SH-SY5Y (cell line): ENCODE measurements around the gene RITA1.

ENCODE experiments used
- GATA2 ChIP-seq: IDR thresholded peaks from 2 replicates; pipeline ENCODE4 v1.6.1; 2011; ENCODE audit warnings: mild to moderate bottlenecking, low read depth, low read length
- GATA3 ChIP-seq: IDR thresholded peaks from 2 replicates; pipeline ENCODE4 v1.6.1; 2011; ENCODE audit warnings: low read depth, mild to moderate bottlenecking, low read length, moderate library complexity

GRCh38 chr12:113170926-113171325 lies 14.6 kb upstream of the RITA1 start:
- TF ChIP-seq GATA2 (no peak), GATA3 (no peak)
